ENCODE measurements around the gene MBD5.

Gene MBD5

DNA sequence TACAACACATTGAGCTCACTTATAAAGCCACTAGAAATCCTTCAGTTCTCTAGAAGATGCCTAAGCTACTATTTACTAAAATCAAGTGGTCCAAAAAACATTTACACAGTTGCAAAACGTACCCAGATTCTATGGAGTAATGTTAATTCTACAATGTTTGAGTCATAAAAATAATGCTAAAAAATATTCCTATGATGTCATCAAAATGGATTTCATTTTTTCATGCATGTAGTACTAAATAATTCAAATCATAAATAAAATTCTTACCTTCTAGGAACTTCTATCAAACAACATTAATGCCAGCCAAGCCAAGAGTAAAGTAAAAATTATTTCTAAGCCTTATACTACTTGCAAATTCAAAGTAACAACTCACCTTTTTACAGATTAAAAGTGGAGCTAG is 454.7 kb downstream of the MBD5 start:
- intact Hi-C loops (cut with DNase I; ENCODE audit: low total_unique reads) = no loop called here
- Histone ChIP-seq H3K27me3 (no peaks in the 10 kb centered on the region), H3K9me3 (no peaks in the 10 kb centered on the region), H3K27ac (no peak overlapping the region), H3K4me1 (no peaks in the 10 kb centered on the region), H3K4me3 (no peak overlapping the region), H3K36me3 (no peaks in the 10 kb centered on the region)
- no peak for DNase-seq
- TF ChIP-seq, protein P1, sequence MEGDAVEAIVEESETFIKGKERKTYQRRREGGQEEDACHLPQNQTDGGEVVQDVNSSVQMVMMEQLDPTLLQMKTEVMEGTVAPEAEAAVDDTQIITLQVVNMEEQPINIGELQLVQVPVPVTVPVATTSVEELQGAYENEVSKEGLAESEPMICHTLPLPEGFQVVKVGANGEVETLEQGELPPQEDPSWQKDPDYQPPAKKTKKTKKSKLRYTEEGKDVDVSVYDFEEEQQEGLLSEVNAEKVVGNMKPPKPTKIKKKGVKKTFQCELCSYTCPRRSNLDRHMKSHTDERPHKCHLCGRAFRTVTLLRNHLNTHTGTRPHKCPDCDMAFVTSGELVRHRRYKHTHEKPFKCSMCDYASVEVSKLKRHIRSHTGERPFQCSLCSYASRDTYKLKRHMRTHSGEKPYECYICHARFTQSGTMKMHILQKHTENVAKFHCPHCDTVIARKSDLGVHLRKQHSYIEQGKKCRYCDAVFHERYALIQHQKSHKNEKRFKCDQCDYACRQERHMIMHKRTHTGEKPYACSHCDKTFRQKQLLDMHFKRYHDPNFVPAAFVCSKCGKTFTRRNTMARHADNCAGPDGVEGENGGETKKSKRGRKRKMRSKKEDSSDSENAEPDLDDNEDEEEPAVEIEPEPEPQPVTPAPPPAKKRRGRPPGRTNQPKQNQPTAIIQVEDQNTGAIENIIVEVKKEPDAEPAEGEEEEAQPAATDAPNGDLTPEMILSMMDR (IDR thresholded peaks at IDR 0.05) = no peak

DNA sequence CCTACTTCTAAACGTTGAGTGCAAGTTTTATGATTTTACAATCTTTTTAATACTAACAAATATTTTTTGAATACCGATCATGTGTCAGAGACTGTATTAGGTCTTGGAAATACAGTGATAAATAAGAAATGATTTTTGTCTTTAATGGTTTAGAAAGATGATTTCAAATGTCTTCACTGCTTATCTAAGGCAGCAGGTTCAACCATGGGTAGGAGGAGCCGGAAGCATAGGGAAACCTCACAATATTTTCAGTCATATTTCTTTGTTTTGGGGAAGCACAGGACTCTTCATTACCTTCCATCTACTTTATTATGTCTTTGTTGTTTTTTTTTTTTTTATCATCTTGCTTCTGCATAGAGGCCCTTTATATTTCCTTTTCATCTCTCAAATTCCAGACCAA is 458.5 kb downstream of the MBD5 start:
- H3K27ac ChIP-seq = no peak overlapping the region

DNA sequence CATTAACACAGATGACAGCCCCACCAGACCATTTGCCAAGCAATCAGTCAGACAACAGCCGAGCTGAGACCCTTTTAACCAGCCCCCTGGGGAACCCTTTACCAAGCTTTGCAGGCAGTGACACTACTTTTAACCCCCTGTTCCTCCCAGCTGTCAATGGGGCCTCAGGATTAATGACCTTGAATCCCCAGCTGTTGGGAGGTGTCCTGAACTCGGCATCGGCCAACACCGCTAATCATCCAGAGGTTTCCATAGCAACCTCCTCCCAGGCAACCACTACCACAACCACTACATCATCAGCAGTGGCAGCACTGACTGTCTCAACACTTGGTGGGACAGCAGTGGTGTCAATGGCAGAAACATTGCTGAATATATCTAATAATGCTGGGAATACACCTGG is 462.8 kb downstream of the MBD5 start:
- intact Hi-C loops (cut with DNase I; ENCODE audit: low total_unique reads) = no loop called here
- Histone ChIP-seq H3K9me3 (no peaks in the 10 kb centered on the region), H3K27me3 (no peaks in the 10 kb centered on the region), H3K27ac (no peak overlapping the region), H3K36me3 (no peaks in the 10 kb centered on the region), H3K4me1 (peaks cover 0 to 10% (median 0%) of the 10 kb centered on the region in 4 donors), H3K4me3 (no peak overlapping the region)
- TF ChIP-seq, protein P1 (IDR thresholded peaks at IDR 0.05) = no peak
- DNase-seq = no peak

More for the DNA sequence above, 458.5 kb downstream of the MBD5 start:
- Histone ChIP-seq H3K9me3 (no peaks in the 10 kb centered on the region), H3K27me3 (no peaks in the 10 kb centered on the region), H3K36me3 (no peaks in the 10 kb centered on the region), H3K4me1 (peaks cover 0 to 8% (median 0%) of the 10 kb centered on the region in 4 donors), H3K4me3 (no peak overlapping the region)
- TF ChIP-seq, protein P1 (IDR thresholded peaks at IDR 0.05) = no peak
- intact Hi-C loops (cut with DNase I; ENCODE audit: low total_unique reads) = no loop called here
- no peak for DNase-seq

DNA sequence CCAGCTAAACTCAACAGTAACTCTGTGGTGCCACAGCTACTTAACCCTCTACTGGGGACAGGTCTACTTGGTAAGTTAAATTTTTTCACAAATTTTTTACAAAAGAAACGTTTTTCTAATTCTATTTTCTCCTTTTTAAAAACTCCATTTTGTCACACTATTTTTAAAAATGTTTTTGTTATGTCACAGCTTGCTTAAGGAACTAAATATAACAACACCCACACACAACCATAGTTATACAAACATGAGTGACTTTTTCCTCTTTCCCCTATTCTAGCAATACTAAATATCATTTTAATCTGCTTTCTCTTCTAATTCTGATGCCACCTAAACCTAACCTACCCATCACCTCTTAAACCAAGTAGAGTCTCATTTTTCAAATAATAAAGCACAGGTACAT is 463.2 kb downstream of the MBD5 start:
- H3K27me3 ChIP-seq = no peaks in the 10 kb centered on the region
- H3K4me3 ChIP-seq = no peak overlapping the region
- intact Hi-C loops (cut with DNase I; ENCODE audit: low total_unique reads) = no loop called here

DNA sequence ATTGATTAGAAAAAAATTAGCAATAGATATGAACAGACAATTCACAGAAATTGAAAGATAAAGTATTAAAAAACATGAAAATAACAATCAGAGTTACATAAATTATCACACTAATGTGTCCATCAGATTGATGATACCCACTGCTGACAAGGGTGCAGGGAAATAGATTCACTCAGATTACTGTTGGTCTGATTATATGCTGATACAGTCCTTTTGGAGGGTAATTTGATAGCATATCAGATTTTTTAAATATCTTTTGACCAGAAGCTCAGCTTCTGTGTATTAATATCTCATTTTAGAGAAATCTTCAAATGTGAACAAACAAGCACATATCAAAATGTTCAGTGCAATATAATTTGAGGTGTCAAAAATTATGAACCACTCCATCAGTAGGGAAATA is 465.8 kb downstream of the MBD5 start:
- Histone ChIP-seq H3K4me1 (peaks cover 0 to 10% (median 0%) of the 10 kb centered on the region in 4 donors), H3K27me3 (no peaks in the 10 kb centered on the region), H3K36me3 (peaks cover 0 to 13% (median 11%) of the 10 kb centered on the region in 3 donors), H3K4me3 (no peak overlapping the region), H3K9me3 (no peaks in the 10 kb centered on the region), H3K27ac (no peak overlapping the region)
- intact Hi-C loops (cut with DNase I; ENCODE audit: low total_unique reads) = no loop called here
- TF ChIP-seq, protein P1 (IDR thresholded peaks at IDR 0.05) = no peak
- DNase-seq = no peak

More for the DNA sequence above, 463.2 kb downstream of the MBD5 start:
- H3K9me3 ChIP-seq = no peaks in the 10 kb centered on the region
- TF ChIP-seq, protein P1 (IDR thresholded peaks at IDR 0.05) = no peak
- H3K4me1 ChIP-seq = peaks cover 0 to 10% (median 0%) of the 10 kb centered on the region in 4 donors
- H3K27ac ChIP-seq = no peak overlapping the region
- DNase-seq = no peak
- no peaks in the 10 kb centered on the region for H3K36me3 ChIP-seq

DNA sequence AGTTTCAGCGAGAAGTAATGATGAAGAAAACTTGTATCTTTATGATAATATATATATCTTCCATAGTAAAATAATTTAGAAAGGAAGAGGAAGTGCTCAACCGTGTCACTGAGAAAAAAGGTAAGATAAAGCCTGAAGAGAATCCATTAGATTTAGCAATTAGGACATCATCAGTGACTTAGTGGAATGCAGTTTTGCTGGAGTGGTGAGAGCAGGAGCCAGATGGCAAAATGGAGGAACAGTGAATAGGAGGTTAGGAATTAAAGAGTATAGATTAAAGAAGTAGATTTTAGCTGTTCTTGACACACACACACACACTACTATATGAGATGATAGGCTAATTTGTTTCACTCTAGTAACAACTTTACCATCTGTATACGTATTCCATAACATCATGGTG is 466.5 kb downstream of the MBD5 start:
- Histone ChIP-seq H3K27me3 (no peaks in the 10 kb centered on the region), H3K4me3 (no peak overlapping the region), H3K4me1 (peaks cover 0 to 10% (median 0%) of the 10 kb centered on the region in 4 donors), H3K27ac (no peak overlapping the region), H3K36me3 (peaks cover 0 to 13% (median 11%) of the 10 kb centered on the region in 3 donors), H3K9me3 (no peaks in the 10 kb centered on the region)
- DNase-seq = no peak
- TF ChIP-seq, protein P1 (IDR thresholded peaks at IDR 0.05) = no peak
- intact Hi-C loops (cut with DNase I; ENCODE audit: low total_unique reads) = no loop called here

All from tibial artery (tissue), 4 donors.